GM21723 (cell line): Measurements from ENCODE around the gene CFAP20DC.
"Not testable (repeated sequence)": the region's sequence is repeated elsewhere in the genome, so short reads cannot be mapped to it uniquely, and the experiment has no call there.

Experiments
- ATAC-seq: cut with Tn5 transposase; IDR thresholded peaks from one replicate; pipeline ENCODE4 v1.9.1; 2021; ENCODE audit warnings: mild to moderate bottlenecking, moderate library complexity; ENCODE audit not compliant: unreplicated experiment

Gene CFAP20DC

GRCh38 chr3:58874795-58875194, 175.0 kb downstream of the CFAP20DC start:
- ATAC-seq = peak; percentile 74

GRCh38 chr3:58874248-58874741, 175.5 kb downstream of the CFAP20DC start:
- ATAC-seq = peak; percentile 71

- no peak for ATAC-seq
Observed at GRCh38 chr3:58868097-58868779, 181.6 kb downstream of the CFAP20DC start.

GRCh38 chr3:58867621-58868020, 182.2 kb downstream of the CFAP20DC start:
- no peak for ATAC-seq

- ATAC-seq = no peak
Observed at GRCh38 chr3:58866079-58866478, 183.7 kb downstream of the CFAP20DC start.

- ATAC-seq = no peak
Observed at GRCh38 chr3:58864480-58864879, 185.3 kb downstream of the CFAP20DC start.

GRCh38 chr3:58863206-58863605, 186.6 kb downstream of the CFAP20DC start:
- ATAC-seq = no peak

- no peak for ATAC-seq
Observed at GRCh38 chr3:58861551-58861950, 188.3 kb downstream of the CFAP20DC start.

- no peak for ATAC-seq
Observed at GRCh38 chr3:58858126-58858525, 191.7 kb downstream of the CFAP20DC start.

GRCh38 chr3:58857402-58857801, 192.4 kb downstream of the CFAP20DC start:
- no peak for ATAC-seq

- ATAC-seq = no peak
Observed at GRCh38 chr3:58848826-58849225, 201.0 kb downstream of the CFAP20DC start.

- not testable (repeated sequence) for ATAC-seq
Observed at GRCh38 chr3:58842050-58842747, 207.6 kb downstream of the CFAP20DC start.

GRCh38 chr3:58840949-58841348, 208.9 kb downstream of the CFAP20DC start:
- no peak for ATAC-seq

GRCh38 chr3:58839964-58840363, 209.9 kb downstream of the CFAP20DC start:
- no peak for ATAC-seq

- ATAC-seq = no peak
Observed at GRCh38 chr3:58839187-58839586, 210.6 kb downstream of the CFAP20DC start.

- ATAC-seq = no peak
Observed at GRCh38 chr3:58837856-58838255, 212.0 kb downstream of the CFAP20DC start.

GRCh38 chr3:58837141-58837843, 212.5 kb downstream of the CFAP20DC start:
- ATAC-seq = no peak

GRCh38 chr3:58835086-58835485, 214.7 kb downstream of the CFAP20DC start:
- no peak for ATAC-seq

- ATAC-seq = no peak
Observed at GRCh38 chr3:58833491-58833890, 216.3 kb downstream of the CFAP20DC start.

GRCh38 chr3:58829321-58830000, 220.4 kb downstream of the CFAP20DC start:
- no peak for ATAC-seq

GRCh38 chr3:58824777-58825176, 225.0 kb downstream of the CFAP20DC start:
- ATAC-seq = no peak
